Measurements from ENCODE around the gene TTLL11. TPM values are rescaled to one million over a fixed set of nuclear protein-coding genes. Genes with fewer than 3 reads are reported as not detected.

The TTLL11 gene
- total RNA-seq, 1 donor: 7.3 TPM

DNA sequence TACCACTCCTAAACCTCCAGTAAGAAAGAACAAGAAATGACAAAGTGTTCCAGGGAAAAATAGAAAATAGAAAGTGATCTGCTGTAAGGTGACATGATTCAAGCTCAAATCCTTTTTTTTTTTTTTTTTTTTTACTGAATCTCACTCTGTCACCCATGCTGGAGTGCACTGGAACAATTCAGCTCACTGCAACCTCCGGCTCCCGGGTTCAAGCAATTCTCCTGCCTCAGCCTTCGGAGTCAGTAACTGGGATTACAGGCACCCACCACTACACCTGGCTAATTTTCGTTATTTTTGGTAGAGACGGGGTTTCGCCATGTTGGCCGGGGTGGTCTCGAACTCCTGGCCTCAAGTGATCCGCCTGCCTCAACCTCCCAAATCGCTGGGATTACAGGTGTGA is 35.9 kb downstream of the TTLL11 start:
- DNase-seq (ENCODE audit: low read depth): no peak
- no peak overlapping the region for H3K4me3 ChIP-seq (ENCODE audit: low read depth, low read length)
- no peak for TF ChIP-seq CTCF (IDR thresholded peaks at IDR 0.05; ENCODE audit: insufficient read depth, low read length)

DNA sequence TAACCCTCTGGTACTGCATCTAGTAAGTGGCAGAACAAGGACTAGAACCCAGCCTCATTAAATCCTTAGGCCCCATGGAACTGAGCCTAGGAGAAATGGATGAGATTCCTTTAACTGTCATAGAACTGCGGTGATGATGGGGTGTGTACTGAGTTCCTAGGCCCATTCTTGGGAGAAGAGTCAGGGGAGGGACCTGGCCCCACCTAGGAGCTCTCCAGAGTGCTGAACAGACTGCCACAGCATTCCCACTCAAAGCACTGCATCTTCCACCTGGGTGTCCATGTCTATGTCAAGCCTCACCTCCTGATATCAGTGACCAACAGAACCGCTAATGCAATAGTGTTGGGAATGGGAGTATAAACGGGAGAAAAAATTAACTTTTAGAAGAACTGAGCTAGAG is 36.6 kb downstream of the TTLL11 start:
- no peak for TF ChIP-seq CTCF (IDR thresholded peaks at IDR 0.05; ENCODE audit: insufficient read depth, low read length)
- H3K4me3 ChIP-seq (ENCODE audit: low read depth, low read length): no peak overlapping the region
- peak; percentile 8 for DNase-seq (ENCODE audit: low read depth)

DNA sequence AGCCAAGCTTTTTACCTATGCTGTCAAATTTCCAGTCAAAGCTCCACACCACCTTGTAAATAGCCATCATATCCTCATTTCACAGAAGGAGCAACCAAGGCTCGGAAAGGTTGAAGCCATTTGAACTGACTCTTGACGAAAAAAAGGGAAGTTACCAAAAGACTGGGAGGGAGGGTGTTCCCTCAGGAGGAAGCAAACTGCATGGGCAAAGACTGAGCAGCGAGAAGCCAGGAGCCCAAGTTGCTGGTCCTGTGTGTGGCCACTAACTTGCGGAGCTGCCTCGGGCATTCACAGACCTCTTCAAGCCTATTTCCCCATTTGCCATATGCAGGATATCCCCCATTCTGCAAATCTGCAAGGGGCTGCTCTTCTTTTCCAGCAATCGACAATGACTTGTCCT is 37.4 kb downstream of the TTLL11 start:
- DNase-seq (ENCODE audit: low read depth): no peak
- TF ChIP-seq CTCF (IDR thresholded peaks at IDR 0.05; ENCODE audit: insufficient read depth, low read length): no peak
- no peak overlapping the region for H3K4me3 ChIP-seq (ENCODE audit: low read depth, low read length)

GRCh38 chr9:122053567-122054350 is 39.3 kb downstream of the TTLL11 start:
- H3K4me3 ChIP-seq (ENCODE audit: low read depth, low read length): no peak overlapping the region
- no peak for TF ChIP-seq CTCF (IDR thresholded peaks at IDR 0.05; ENCODE audit: insufficient read depth, low read length)
- no peak for DNase-seq (ENCODE audit: low read depth)

DNA sequence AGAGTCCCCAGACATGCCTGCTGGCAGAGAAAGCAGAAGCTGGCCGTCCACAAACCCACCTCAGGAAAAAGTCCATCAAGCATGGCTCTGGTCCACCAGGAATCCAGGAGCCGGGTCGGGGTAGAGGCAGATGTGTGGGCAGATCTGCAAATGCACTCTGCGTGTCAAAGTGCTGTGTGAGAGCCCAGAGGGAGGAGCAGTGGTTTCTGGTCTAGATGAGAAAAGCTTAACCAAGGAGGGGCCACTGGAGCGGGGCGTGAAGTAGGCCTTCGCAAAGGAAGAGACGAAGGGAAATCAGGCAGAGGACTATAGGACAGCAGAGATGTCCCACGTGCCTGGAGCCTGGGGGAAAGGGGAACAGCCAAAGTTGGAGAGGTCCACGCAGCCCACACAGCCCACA is 40.0 kb downstream of the TTLL11 start:
- DNase-seq (ENCODE audit: low read depth): no peak
- no peak overlapping the region for H3K4me3 ChIP-seq (ENCODE audit: low read depth, low read length)
- TF ChIP-seq CTCF (IDR thresholded peaks at IDR 0.05; ENCODE audit: insufficient read depth, low read length): no peak

- no peak for TF ChIP-seq CTCF (IDR thresholded peaks at IDR 0.05; ENCODE audit: insufficient read depth, low read length)
- DNase-seq (ENCODE audit: low read depth): peak; percentile 18
- no peak overlapping the region for H3K4me3 ChIP-seq (ENCODE audit: low read depth, low read length)
These were observed 41.5 kb downstream of the TTLL11 start for GRCh38 chr9:122051351-122052321.
